Astrocyte (in vitro differentiated cells and primary cell): Measurements from ENCODE around the gene PJA2. TPM values are rescaled to one million over a fixed set of nuclear protein-coding genes. Genes with fewer than 3 reads are reported as not detected.

ENCODE experiments used
- DNase-seq: peaks from one replicate; pipeline ENCODE4 v3.0.0-alpha.2; 2010; ENCODE audit warnings: low read depth
- FAIRE-seq: peaks from 2 replicates; lab custom pipeline; 2011; peaks lifted over from hg19 to GRCh38; lab: Jason Lieb, UNC
- H2AFZ ChIP-seq: 2 replicates; pipeline ENCODE4 v1.6.0; 2012; ENCODE audit warnings: low read depth, low read length, inconsistent platforms
- H3K27ac ChIP-seq: 2 replicates; pipeline ENCODE4 v1.5.1; 2011; ENCODE audit warnings: low read depth, low read length, inconsistent platforms
- H3K27me3 ChIP-seq: 2 replicates; pipeline ENCODE4 v1.6.0; 2011; ENCODE audit warnings: low read length, inconsistent platforms; ENCODE audit not compliant: insufficient read depth
- H3K36me3 ChIP-seq: 2 replicates; pipeline ENCODE4 v1.5.1; 2011; ENCODE audit warnings: low read length, inconsistent platforms; ENCODE audit not compliant: insufficient read depth
- H3K4me1 ChIP-seq: 2 replicates; pipeline ENCODE4 v1.5.1; 2011; ENCODE audit warnings: low read length, inconsistent platforms; ENCODE audit not compliant: insufficient read depth
- H3K4me2 ChIP-seq: 2 replicates; pipeline ENCODE4 v1.6.0; 2012; ENCODE audit warnings: low read length, inconsistent platforms
- H3K4me3 ChIP-seq: 2 replicates; pipeline ENCODE4 v1.5.1; 2011; ENCODE audit warnings: low read depth, mild to moderate bottlenecking, low read length, inconsistent platforms; ENCODE audit not compliant: insufficient read depth
- H3K79me2 ChIP-seq: 2 replicates; pipeline ENCODE4 v1.6.0; 2012; ENCODE audit warnings: mild to moderate bottlenecking, low read length, inconsistent platforms; ENCODE audit not compliant: insufficient read depth
- H3K9ac ChIP-seq: 2 replicates; pipeline ENCODE4 v1.6.0; 2012; ENCODE audit warnings: mild to moderate bottlenecking, low read length, inconsistent platforms
- H3K9me3 ChIP-seq: 2 replicates; pipeline ENCODE4 v1.5.1; 2012; ENCODE audit warnings: low read depth, mild to moderate bottlenecking, low read length, inconsistent platforms; ENCODE audit not compliant: insufficient read depth
- H4K20me1 ChIP-seq: 2 replicates; pipeline ENCODE4 v1.6.0; 2012; ENCODE audit warnings: low read length, inconsistent platforms; ENCODE audit not compliant: insufficient read depth
- H3K27ac Mint-ChIP-seq: one replicate; pipeline ENCODE4 v1.8.0; 2021; ENCODE audit warnings: mild to moderate bottlenecking, mixed read lengths; ENCODE audit not compliant: unreplicated experiment
- H3K27me3 Mint-ChIP-seq: one replicate; pipeline ENCODE4 v1.8.0; 2021; ENCODE audit warnings: low read depth, mixed read lengths; ENCODE audit not compliant: unreplicated experiment
- H3K36me3 Mint-ChIP-seq: one replicate; pipeline ENCODE4 v1.8.0; 2021; ENCODE audit warnings: low read depth, mixed read lengths; ENCODE audit not compliant: unreplicated experiment
- H3K4me1 Mint-ChIP-seq: one replicate; pipeline ENCODE4 v1.8.0; 2021; ENCODE audit warnings: low read depth, mixed read lengths; ENCODE audit not compliant: unreplicated experiment
- H3K4me3 Mint-ChIP-seq: one replicate; pipeline ENCODE4 v1.8.0; 2021; ENCODE audit warnings: mild to moderate bottlenecking, moderate library complexity, mixed read lengths; ENCODE audit not compliant: unreplicated experiment
- H3K9me3 Mint-ChIP-seq: one replicate; pipeline ENCODE4 v1.8.0; 2021; ENCODE audit warnings: mild to moderate bottlenecking, mixed read lengths; ENCODE audit not compliant: unreplicated experiment
- CTCF ChIP-seq: IDR thresholded peaks from 2 replicates; pipeline ENCODE4 v1.5.1; 2011; ENCODE audit warnings: low read depth, mild to moderate bottlenecking, inconsistent platforms, low read length, moderate library complexity; ENCODE audit not compliant: insufficient read depth
- EZH2 ChIP-seq: IDR thresholded peaks from 2 replicates; pipeline ENCODE4 v1.6.1; 2012; ENCODE audit warnings: mild to moderate bottlenecking, low read length, inconsistent platforms; ENCODE audit not compliant: insufficient read depth
- total RNA-seq: library from RNA; stranded (reverse); gene quantifications from 2 replicates; pipeline ENCODE4 v1.2.1, GENCODE V29; 2021

PJA2 gene
- total RNA-seq, 1 donor from 2014 or later = 107 TPM

DNA sequence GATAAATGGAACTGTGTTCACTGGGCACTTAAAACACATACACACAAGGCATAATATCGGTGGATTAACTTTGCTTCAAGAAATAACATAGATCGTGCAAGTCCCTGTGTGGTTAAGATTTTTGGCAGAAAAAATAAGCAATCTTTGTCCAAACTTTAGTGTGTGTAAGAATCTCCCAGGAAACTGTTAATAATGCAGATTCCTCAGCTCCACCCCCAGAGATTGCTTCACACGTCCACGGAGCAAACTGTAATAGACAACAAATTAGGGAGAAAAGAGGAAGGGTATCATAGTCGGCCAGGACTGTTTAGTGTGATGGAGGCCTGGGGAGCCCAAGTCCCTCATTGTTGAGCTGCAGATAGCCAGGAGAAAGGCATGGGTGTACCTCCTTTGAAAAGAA is 84.8 kb downstream of the PJA2 start:
- Mint-ChIP-seq H3K4me3 (no peak overlapping the region), H3K27me3 (no peaks in the 10 kb centered on the region), H3K4me1 (peaks cover 2% of the 10 kb centered on the region), H3K36me3 (peaks cover 7% of the 10 kb centered on the region), H3K9me3 (no peaks in the 10 kb centered on the region), H3K27ac (no peak overlapping the region)
- no peaks in the 10 kb centered on the region for H3K79me2 ChIP-seq
- H3K36me3 ChIP-seq = no peaks in the 10 kb centered on the region
- no peaks in the 10 kb centered on the region for H3K4me1 ChIP-seq
- no peak overlapping the region for H2AFZ ChIP-seq
- FAIRE-seq (no peak), DNase-seq (no peak)
- TF ChIP-seq EZH2 = no peak
- TF ChIP-seq CTCF = no peak
- H3K9ac ChIP-seq = no peak overlapping the region
- H3K4me2 ChIP-seq = no peak overlapping the region
- H3K27me3 ChIP-seq = no peaks in the 10 kb centered on the region
- no peaks in the 10 kb centered on the region for H3K9me3 ChIP-seq
- no peak overlapping the region for H3K27ac ChIP-seq
- no peaks in the 10 kb centered on the region for H4K20me1 ChIP-seq
- H3K4me3 ChIP-seq = no peak overlapping the region

GRCh38 chr5:109324351-109324750 is 85.4 kb downstream of the PJA2 start:
- Histone ChIP-seq H3K79me2 (no peaks in the 10 kb centered on the region), H3K9me3 (no peaks in the 10 kb centered on the region), H3K27me3 (no peaks in the 10 kb centered on the region), H3K4me3 (no peak overlapping the region), H3K36me3 (no peaks in the 10 kb centered on the region), H2AFZ (no peak overlapping the region), H3K4me1 (no peaks in the 10 kb centered on the region), H3K4me2 (no peak overlapping the region), H3K27ac (no peak overlapping the region), H3K9ac (no peak overlapping the region), H4K20me1 (no peaks in the 10 kb centered on the region)
- no peak overlapping the region for H3K4me3 Mint-ChIP-seq
- H3K9me3 Mint-ChIP-seq = no peaks in the 10 kb centered on the region
- H3K27ac Mint-ChIP-seq = no peak overlapping the region
- H3K4me1 Mint-ChIP-seq = peaks cover 2% of the 10 kb centered on the region
- H3K27me3 Mint-ChIP-seq = no peaks in the 10 kb centered on the region
- H3K36me3 Mint-ChIP-seq = peaks cover 7% of the 10 kb centered on the region
- TF ChIP-seq CTCF (no peak), EZH2 (no peak)
- FAIRE-seq (no peak), DNase-seq (no peak)

GRCh38 chr5:109322694-109323093 is 87.1 kb downstream of the PJA2 start:
- Mint-ChIP-seq H3K27me3 (no peaks in the 10 kb centered on the region), H3K27ac (no peak overlapping the region), H3K4me3 (no peak overlapping the region), H3K36me3 (peaks cover 7% of the 10 kb centered on the region), H3K4me1 (no peaks in the 10 kb centered on the region), H3K9me3 (no peaks in the 10 kb centered on the region)
- TF ChIP-seq CTCF = no peak
- no peak for TF ChIP-seq EZH2
- H3K79me2 ChIP-seq = no peaks in the 10 kb centered on the region
- no peaks in the 10 kb centered on the region for H4K20me1 ChIP-seq
- no peak overlapping the region for H3K27ac ChIP-seq
- DNase-seq (no peak), FAIRE-seq (no peak)
- no peaks in the 10 kb centered on the region for H3K9me3 ChIP-seq
- H3K4me2 ChIP-seq = no peak overlapping the region
- H2AFZ ChIP-seq = no peak overlapping the region
- H3K27me3 ChIP-seq = no peaks in the 10 kb centered on the region
- no peak overlapping the region for H3K9ac ChIP-seq
- H3K4me3 ChIP-seq = no peak overlapping the region
- H3K36me3 ChIP-seq = no peaks in the 10 kb centered on the region
- H3K4me1 ChIP-seq = no peaks in the 10 kb centered on the region
